OCI-LY1 (cell line): ENCODE results near the gene LCNL1.

Source experiments
- H2AFZ ChIP-seq: fragments of 200-600 bp; sonication (generic), shearing (Covaris generic); 2 replicates; pipeline ENCODE4 v1.6.0; 2014; ENCODE audit warnings: antibody characterized with exemption, mild to moderate bottlenecking, low read length
- H3F3A ChIP-seq: fragments of 200-600 bp; sonication (generic), shearing (Covaris generic); 2 replicates; pipeline ENCODE4 v1.6.0; 2014; ENCODE audit warnings: mild to moderate bottlenecking, antibody characterized with exemption, low read length, moderate library complexity; ENCODE audit not compliant: insufficient read depth
- H3K27ac ChIP-seq: fragments of 200-600 bp; sonication (generic); 2 replicates; pipeline ENCODE4 v1.5.1; 2014; ENCODE audit warnings: low read length, mixed run types, mild to moderate bottlenecking, low read depth; ENCODE audit not compliant: poor library complexity, severe bottlenecking
- H3K27me3 ChIP-seq: fragments of 200-600 bp; sonication (generic); 2 replicates; pipeline ENCODE4 v1.6.0; 2014; ENCODE audit warnings: antibody characterized with exemption, mild to moderate bottlenecking, low read length, moderate library complexity; ENCODE audit not compliant: insufficient read depth
- H3K36me3 ChIP-seq: fragments of 200-600 bp; sonication (generic); 2 replicates; pipeline ENCODE4 v1.6.1; 2014; ENCODE audit warnings: mild to moderate bottlenecking, antibody characterized with exemption, low read length, moderate library complexity, mixed read lengths; ENCODE audit not compliant: insufficient read depth
- H3K4me1 ChIP-seq: fragments of 200-600 bp; sonication (generic); 2 replicates; pipeline ENCODE4 v1.5.1; 2014; ENCODE audit warnings: mild to moderate bottlenecking, low read length, moderate library complexity; ENCODE audit not compliant: insufficient read depth, severe bottlenecking
- H3K4me2 ChIP-seq: fragments of 200-600 bp; sonication (generic), shearing (Covaris generic); 2 replicates; pipeline ENCODE4 v1.6.1; 2014; ENCODE audit warnings: low read length
- H3K4me3 ChIP-seq: fragments of 200-600 bp; sonication (generic); 2 replicates; pipeline ENCODE4 v1.5.1; 2014; ENCODE audit warnings: low read length, low read depth, mild to moderate bottlenecking, mixed read lengths; ENCODE audit not compliant: poor library complexity, severe bottlenecking
- H3K79me2 ChIP-seq: fragments of 200-600 bp; shearing (Covaris generic); 2 replicates; pipeline ENCODE4 v1.6.1; 2016; ENCODE audit warnings: mixed run types, low read length, mixed read lengths; ENCODE audit not compliant: insufficient read depth
- H3K9ac ChIP-seq: fragments of 200-600 bp; sonication (generic), shearing (Covaris generic); 2 replicates; pipeline ENCODE4 v1.6.1; 2014; ENCODE audit warnings: mild to moderate bottlenecking, low read length, mixed read lengths
- H3K9me2 ChIP-seq: fragments of 200-600 bp; sonication (generic), shearing (Covaris generic); 2 replicates; pipeline ENCODE4 v1.6.1; 2014; ENCODE audit warnings: low read depth, mild to moderate bottlenecking, low read length, mixed read lengths
- H3K9me3 ChIP-seq: fragments of 200-600 bp; shearing (Covaris generic); 2 replicates; pipeline ENCODE4 v1.6.1; 2014; ENCODE audit warnings: low read length, mixed read lengths
- H4K20me1 ChIP-seq: fragments of 200-600 bp; sonication (generic), shearing (Covaris generic); 2 replicates; pipeline ENCODE4 v1.6.0; 2016; ENCODE audit warnings: mild to moderate bottlenecking, low read length; ENCODE audit not compliant: insufficient read depth
- CTCF ChIP-seq: fragments of 200-600 bp; sonication (generic), shearing (Covaris generic); IDR thresholded peaks from 2 replicates; pipeline ENCODE4 v1.5.1; 2017; ENCODE audit warnings: mild to moderate bottlenecking, antibody characterized with exemption, low read length, moderate library complexity, mixed read lengths
- EZH2 ChIP-seq: fragments of 200-600 bp; sonication (generic), shearing (Covaris generic); IDR thresholded peaks from 2 replicates; pipeline ENCODE4 v1.8.0; 2017; ENCODE audit warnings: borderline replicate concordance, mixed run types, mild to moderate bottlenecking, antibody characterized with exemption, low read length, moderate library complexity, mixed read lengths

Gene LCNL1

GRCh38 chr9:137011907-137012675, 29.3 kb downstream of the LCNL1 start:
- Histone ChIP-seq H3K9ac (no peak overlapping the region), H3K4me3 (no peak overlapping the region), H4K20me1 (no peaks in the 10 kb centered on the region), H3K79me2 (no peaks in the 10 kb centered on the region), H3K27me3 (peaks cover 3% of the 10 kb centered on the region; the same call in 1 of the 2 replicates), H3K9me2 (no peaks in the 10 kb centered on the region), H3K4me1 (no peaks in the 10 kb centered on the region), H2AFZ (no peak overlapping the region), H3K36me3 (no peaks in the 10 kb centered on the region), H3K9me3 (no peaks in the 10 kb centered on the region), H3F3A (no peaks in the 10 kb centered on the region), H3K4me2 (no peak overlapping the region), H3K27ac (no peak overlapping the region)
- TF ChIP-seq CTCF (no peak), EZH2 (no peak)

- H3K9me3 ChIP-seq, result no peaks in the 10 kb centered on the region
- H3K36me3 ChIP-seq, result no peaks in the 10 kb centered on the region
- H4K20me1 ChIP-seq, result no peaks in the 10 kb centered on the region
These were observed 30.1 kb downstream of the LCNL1 start for GRCh38 chr9:137012694-137013570.

GRCh38 chr9:137013571-137013940, 30.8 kb downstream of the LCNL1 start:
- Histone ChIP-seq H3K4me3 (no peak overlapping the region), H3K27ac (no peak overlapping the region), H3K4me1 (no peaks in the 10 kb centered on the region), H3K9me2 (no peaks in the 10 kb centered on the region), H4K20me1 (no peaks in the 10 kb centered on the region), H3K27me3 (peaks cover 3% of the 10 kb centered on the region; the same call in 1 of the 2 replicates), H3K36me3 (no peaks in the 10 kb centered on the region), H3K9me3 (no peaks in the 10 kb centered on the region), H3K79me2 (no peaks in the 10 kb centered on the region), H3K9ac (no peak overlapping the region), H2AFZ (no peak overlapping the region), H3F3A (no peaks in the 10 kb centered on the region), H3K4me2 (no peak overlapping the region)
- TF ChIP-seq CTCF (no peak), EZH2 (no peak)

More at GRCh38 chr9:137012694-137013570, 30.1 kb downstream of the LCNL1 start:
- Histone ChIP-seq H3K4me1 (no peaks in the 10 kb centered on the region), H3F3A (no peaks in the 10 kb centered on the region), H3K4me3 (no peak overlapping the region), H3K27me3 (peaks cover 3% of the 10 kb centered on the region; the same call in 1 of the 2 replicates), H3K9me2 (no peaks in the 10 kb centered on the region), H2AFZ (no peak overlapping the region), H3K9ac (no peak overlapping the region), H3K79me2 (no peaks in the 10 kb centered on the region), H3K27ac (no peak overlapping the region), H3K4me2 (no peak overlapping the region)
- TF ChIP-seq CTCF (no peak), EZH2 (no peak)
